ENCODE measurements around the gene TMEM87A.

TMEM87A gene

GRCh38 chr15:42220216-42220615, 53.0 kb downstream of the TMEM87A start:
- DNase-seq (ENCODE audit: low spot score): no peak
- in situ Hi-C loops (cut with MboI; ENCODE audit: low pct_unique_long_range_greater_than_20kb, low sequenced_read_pairs, unreplicated experiment): no loop called here
- no peak for TF ChIP-seq CTCF (IDR thresholded peaks at IDR 0.05; ENCODE audit: extremely low read depth, insufficient read depth, missing control alignments)

GRCh38 chr15:42218953-42219592, 54.2 kb downstream of the TMEM87A start:
- no peak for TF ChIP-seq CTCF (IDR thresholded peaks at IDR 0.05; ENCODE audit: extremely low read depth, insufficient read depth, missing control alignments)
- DNase-seq (ENCODE audit: low spot score): no peak
- in situ Hi-C loops (cut with MboI; ENCODE audit: low pct_unique_long_range_greater_than_20kb, low sequenced_read_pairs, unreplicated experiment): no loop called here

- in situ Hi-C loops (cut with MboI; ENCODE audit: low pct_unique_long_range_greater_than_20kb, low sequenced_read_pairs, unreplicated experiment): no loop called here
- no peak for TF ChIP-seq CTCF (IDR thresholded peaks at IDR 0.05; ENCODE audit: extremely low read depth, insufficient read depth, missing control alignments)
- no peak for DNase-seq (ENCODE audit: low spot score)
Measured at GRCh38 chr15:42217568-42217967, 55.7 kb downstream of the TMEM87A start.

- no peak for DNase-seq (ENCODE audit: low spot score)
- peak; percentile 17 for TF ChIP-seq CTCF (IDR thresholded peaks at IDR 0.05; ENCODE audit: extremely low read depth, insufficient read depth, missing control alignments)
- in situ Hi-C loops (cut with MboI; ENCODE audit: low pct_unique_long_range_greater_than_20kb, low sequenced_read_pairs, unreplicated experiment): no loop called here
Measured at GRCh38 chr15:42215913-42216829, 57.1 kb downstream of the TMEM87A start.

GRCh38 chr15:42214600-42214999, 58.6 kb downstream of the TMEM87A start:
- TF ChIP-seq CTCF (IDR thresholded peaks at IDR 0.05; ENCODE audit: extremely low read depth, insufficient read depth, missing control alignments): no peak
- in situ Hi-C loops (cut with MboI; ENCODE audit: low pct_unique_long_range_greater_than_20kb, low sequenced_read_pairs, unreplicated experiment): no loop called here
- no peak for DNase-seq (ENCODE audit: low spot score)

GRCh38 chr15:42213511-42213910, 59.7 kb downstream of the TMEM87A start:
- no peak for DNase-seq (ENCODE audit: low spot score)
- in situ Hi-C loops (cut with MboI; ENCODE audit: low pct_unique_long_range_greater_than_20kb, low sequenced_read_pairs, unreplicated experiment): no loop called here
- no peak for TF ChIP-seq CTCF (IDR thresholded peaks at IDR 0.05; ENCODE audit: extremely low read depth, insufficient read depth, missing control alignments)

All from GM13977 (cell line).